HG03108 (cell line): ENCODE data around the gene ARMC6.
"Not testable (repeated sequence)": the region's sequence is repeated elsewhere in the genome, so short reads cannot be mapped to it uniquely, and the experiment has no call there.

Source experiments
- ATAC-seq: cut with Tn5 transposase; IDR thresholded peaks from one replicate; pipeline ENCODE4 v1.9.1; 2021; ENCODE audit warnings: moderate library complexity; ENCODE audit not compliant: unreplicated experiment

The ARMC6 gene

DNA sequence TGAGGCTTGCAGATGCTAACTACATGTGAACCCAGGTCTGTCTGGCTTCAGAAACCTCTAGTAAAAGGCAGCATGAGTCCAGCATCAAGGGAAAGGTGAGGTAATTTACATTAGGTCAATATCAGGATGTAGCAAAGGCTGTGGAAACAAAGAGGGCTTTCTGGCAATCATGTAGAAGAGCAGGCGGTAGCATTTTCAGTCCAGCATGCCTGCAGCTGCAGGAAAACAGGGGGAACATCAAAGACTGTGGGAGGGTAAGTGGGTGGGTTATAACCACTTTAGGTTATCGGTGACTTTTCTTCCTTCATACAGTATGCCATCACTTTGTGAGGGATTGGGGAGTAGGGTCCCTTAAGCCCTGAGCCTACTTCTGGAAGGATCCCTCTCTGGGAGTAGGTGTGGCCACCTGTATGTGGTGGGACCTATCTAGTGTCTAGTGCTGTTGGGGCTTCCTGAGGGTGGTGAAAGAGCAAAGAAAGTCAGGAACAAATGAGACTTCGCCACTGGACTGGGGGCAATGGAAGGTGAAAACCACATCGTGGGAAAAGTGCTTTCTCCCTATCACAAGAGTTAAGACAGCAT, 10.9 kb upstream of the ARMC6 start:
- no peak for ATAC-seq

DNA sequence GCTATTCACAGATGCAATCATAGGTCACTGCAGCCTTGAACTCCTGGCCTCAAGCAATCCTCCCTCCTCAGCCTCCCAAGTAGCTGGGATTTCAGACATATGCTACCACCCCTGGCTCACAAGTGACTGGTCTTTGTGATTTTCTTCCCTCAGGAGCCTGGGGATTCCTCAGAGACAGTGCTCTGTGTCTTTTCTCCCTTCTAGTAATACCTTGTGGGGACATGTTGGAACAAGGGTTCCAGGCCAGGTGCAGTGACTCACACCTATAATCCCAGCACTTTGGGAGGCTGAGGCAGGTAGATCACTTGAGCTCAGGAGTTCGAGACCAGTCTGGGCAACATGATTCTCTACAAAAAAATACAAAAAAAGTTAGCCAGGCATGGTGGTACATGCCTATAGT, 10.0 kb upstream of the ARMC6 start:
- not testable (repeated sequence) for ATAC-seq

DNA sequence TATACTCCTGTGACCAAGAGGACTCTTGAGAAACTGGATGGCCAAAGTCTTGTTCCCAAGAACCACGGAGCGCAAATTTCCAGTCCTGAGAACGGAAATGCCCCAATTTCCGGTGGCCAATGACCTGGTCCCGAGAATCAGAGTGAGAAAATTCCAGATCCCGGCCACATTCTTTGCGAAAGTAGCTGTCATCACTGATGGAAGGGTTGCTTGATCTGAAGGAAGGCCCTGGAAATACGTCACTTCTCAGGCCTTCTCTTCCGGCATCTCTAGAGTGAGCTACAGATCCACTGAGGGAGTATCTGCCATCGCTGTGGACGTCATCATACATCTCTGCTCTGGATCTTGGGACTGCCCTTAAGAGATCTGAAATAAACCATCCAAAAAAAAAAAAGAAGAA, 7.5 kb upstream of the ARMC6 start:
- ATAC-seq, result no peak

DNA sequence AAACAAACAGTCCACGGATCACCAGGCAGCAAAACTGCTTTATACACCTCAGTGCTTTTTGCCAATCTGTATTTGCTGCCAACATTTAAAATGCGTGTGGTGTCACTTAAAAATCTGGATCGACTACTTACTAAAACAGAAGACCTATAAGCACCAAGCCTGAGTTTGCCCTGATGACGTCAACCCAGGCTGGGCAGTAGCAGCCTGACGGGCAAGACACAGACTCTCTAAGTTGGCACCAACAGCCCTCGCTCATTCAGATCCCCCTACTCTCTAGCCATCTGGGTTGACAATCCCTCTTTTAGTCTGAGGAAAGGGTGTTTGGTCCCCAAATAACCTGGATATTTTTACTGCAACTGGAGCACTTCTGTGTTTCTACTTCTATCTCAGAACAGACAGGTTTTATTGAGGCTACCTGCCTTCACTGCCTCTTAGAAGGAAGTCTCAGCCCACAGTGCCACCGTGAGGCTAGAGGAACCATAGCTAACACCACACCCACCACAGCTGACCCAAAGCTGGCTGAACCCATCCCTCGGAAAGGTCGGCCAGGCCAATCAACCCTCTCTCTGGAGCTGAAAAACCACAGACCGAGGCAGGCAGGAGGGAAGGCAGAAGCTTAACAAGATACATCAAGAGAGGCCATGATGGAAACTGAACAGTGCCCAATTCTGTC, 7.0 kb upstream of the ARMC6 start:
- ATAC-seq, result no peak

DNA sequence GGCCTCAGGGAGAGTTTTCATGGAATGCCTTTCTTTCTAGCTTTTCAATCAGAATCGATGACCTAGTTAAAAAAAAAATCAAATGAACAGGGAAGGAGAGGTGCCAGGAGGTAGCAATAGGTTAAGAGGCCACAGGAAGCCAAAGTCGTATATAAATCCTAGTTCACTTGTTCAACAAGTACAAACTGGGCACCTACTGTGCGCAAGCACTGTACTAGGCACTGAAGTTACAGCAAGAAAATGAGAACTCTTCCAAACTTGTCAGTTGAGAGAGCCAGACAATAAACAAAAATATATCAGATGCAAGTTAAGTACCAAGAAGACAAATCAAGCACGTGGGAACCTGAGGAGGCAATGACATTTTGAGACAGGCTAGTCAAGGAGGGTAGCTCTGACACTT, 6.2 kb upstream of the ARMC6 start:
- ATAC-seq, result no peak

DNA sequence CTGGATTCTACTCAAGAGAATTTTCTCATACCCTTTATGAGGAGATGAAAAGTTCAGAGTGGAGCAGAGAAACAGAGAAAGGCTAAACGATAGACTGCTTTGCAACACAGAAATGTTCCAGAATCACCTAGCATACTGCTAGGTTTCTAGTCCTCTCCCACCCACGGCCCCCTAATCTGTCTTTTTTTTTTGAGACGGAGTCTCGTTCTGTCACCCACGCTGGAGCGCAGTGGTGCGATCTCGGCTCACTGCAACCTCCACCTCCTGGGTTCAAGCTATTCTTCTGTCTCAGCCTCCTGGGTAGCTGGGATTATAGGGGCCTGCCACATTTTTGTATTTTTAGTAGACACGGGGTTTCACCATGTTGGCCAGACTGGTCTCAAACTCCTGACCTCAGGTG, 4.9 kb upstream of the ARMC6 start:
- ATAC-seq, result no peak

DNA sequence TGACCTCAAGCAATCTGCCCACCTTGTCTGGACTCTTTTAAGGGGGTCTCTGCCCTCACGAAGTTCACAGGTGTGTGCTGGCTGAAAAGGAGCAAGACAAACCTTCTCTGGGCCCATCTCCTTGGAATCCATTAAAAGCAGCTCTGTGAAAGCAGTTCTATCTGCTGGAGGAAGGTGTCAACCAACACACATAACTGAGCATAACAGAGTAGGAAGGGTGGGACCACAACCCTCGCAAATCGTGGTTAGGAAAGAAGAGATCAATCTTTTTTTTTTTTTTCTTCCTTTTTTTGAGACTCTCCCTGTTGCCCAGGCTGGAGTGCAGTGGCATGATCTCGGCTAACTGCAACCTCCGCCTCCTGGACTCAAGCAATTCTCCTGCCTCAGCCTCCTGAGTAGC, 1.5 kb upstream of the ARMC6 start:
- no peak for ATAC-seq

DNA sequence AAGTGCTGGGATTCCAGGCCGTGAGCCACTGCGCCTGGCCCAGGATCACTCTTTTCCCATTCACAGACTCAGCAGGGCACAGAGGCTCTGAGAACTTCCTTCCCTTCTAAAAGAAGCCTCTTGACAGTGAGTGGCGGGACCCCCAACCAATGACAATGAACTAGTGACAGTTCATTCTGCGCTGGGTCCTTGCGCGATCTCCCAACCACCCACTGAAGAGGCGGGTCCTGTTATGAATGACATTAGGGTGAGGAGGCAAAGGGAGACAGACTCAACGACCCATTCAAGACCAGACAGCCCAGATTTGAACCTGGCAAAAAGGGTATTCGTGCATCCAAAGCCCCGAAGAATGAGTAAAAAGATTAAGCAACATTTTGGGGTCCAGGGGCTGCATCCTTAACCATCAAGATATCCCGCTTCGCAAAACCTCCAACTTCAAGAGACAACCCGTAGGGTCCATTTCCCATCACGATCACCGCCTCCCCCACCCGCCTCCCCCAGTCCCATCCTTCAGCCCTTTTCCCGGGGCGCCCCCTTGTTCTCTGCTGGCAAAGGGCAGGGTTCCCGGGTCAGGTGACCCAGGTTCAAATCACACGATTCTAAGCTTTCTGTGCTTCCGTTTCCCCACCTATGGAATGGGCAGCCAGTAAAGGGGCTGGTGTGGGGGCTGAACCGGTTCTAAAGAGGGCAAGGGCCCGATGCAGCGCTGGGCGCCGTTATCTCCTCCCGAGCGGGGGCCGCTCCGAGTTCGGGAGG, 805 bp upstream of the ARMC6 start:
- ATAC-seq, result peak; percentile 8

DNA sequence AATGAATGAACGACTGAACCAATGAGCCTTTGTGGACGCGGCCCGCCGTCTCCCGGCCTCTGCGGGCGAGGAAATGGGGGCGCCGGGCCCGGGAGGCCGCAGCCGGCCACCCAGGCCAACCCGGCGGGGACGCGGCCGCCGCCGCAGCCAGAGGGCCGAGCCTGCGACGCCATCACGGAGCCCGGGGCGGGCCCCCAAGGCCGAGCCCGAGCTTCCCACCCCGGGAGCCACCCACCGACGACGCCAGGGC, 302 bp upstream of the ARMC6 start:
- ATAC-seq, result no peak

DNA sequence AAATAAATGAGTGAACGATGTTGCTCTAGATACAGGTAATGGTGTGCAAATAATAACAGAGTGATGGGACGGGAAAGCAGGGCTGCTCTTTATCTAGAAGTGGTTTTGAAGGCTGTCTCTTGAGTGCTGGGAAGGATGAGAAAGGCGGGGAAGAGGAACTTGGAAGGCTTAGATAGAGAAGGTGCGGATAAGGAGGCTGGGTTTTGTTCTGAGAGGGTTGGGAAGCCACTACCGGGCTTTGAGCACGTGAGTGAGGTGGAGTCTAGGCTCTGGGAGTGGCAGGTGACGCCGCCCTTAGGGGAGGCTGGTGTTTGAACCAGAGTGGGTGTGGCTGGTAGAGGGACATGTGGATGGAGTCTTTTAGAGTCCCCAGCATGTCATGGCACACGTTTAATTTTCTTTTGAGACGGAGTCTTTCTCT, 811 bp downstream of the ARMC6 start:
- no peak for ATAC-seq

DNA sequence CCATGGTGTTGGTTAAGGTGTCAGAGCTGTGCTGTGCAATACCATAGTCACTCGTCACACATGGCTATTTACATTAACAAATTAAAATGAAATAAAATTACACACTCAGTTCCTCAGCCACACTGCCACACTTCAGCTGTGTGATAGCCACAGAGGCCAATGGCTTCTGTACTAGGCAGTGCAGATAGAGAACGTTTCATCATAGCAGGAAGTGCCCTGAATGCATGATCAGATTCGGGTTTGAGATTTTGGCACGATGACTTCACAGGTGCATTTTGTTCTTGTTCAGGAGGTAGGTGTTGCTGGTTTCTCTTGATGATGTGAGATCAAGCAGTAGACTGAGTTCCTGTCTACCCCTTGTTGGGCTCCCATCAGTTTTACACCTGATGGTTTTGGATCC, 6.5 kb downstream of the ARMC6 start:
- no peak for ATAC-seq

DNA sequence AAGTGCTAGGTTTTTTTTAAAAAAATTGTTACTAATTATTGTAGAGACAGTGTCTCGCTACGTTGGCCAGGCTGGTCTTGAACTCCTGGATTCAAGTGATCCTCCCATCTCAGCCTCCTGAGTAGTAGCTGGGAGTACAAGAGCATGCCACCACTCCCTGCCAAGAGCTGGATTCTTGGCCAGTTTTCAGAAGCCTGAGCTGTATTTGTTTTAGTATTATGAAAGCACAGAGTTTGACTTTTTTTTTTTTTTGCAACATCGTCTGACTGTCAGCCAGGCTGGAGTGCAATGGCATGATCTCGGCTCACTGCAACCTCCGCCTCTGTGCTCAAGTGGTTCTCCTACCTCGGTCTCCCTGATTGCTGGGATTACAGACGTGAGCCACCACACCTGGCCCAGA, 7.0 kb downstream of the ARMC6 start:
- ATAC-seq, result no peak

DNA sequence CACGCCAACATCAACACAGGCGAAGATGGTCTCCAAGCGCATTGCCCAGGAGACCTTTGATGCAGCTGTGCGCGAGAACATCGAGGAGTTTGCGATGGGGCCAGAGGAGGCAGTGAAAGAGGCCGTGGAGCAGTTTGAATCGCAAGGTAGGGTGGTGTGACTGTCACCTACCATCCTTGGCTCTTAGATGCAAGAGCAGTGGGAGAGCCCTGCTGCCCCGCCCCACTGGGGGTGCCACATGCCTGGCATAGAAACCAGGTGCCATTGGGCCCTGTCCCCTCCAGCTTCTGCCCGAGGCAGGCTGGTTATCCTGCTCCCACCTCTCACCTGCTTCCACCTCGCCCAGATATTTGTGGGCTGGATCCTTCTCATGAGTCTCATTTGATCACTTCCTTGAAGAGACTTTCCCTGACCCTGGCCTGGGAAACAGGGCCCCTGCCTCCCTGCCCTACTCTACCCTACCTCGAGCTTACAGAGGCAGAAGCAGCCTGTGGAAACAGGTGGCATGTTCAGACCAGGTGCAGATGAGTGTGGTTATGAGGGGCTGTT, 9.4 kb downstream of the ARMC6 start:
- no peak for ATAC-seq

DNA sequence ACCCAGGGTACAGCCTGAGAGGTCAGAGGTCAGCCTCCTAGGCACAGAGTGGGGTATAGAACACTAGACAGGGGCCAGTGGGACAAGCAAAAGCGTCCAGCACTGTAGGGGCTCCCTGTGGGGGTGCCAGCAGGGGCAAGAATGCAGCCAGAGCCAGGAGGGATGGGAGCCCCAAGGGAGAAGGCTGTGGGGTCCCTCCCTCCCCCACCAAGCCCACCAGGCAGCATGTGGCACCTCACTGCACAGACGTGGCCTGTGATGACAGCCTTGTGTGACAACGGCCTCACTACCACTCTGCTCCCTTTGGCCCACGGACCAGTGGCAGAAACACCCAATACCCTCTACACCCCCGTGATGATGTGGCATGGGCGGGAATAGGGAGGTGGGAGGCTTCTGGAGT, 10.1 kb downstream of the ARMC6 start:
- no peak for ATAC-seq

DNA sequence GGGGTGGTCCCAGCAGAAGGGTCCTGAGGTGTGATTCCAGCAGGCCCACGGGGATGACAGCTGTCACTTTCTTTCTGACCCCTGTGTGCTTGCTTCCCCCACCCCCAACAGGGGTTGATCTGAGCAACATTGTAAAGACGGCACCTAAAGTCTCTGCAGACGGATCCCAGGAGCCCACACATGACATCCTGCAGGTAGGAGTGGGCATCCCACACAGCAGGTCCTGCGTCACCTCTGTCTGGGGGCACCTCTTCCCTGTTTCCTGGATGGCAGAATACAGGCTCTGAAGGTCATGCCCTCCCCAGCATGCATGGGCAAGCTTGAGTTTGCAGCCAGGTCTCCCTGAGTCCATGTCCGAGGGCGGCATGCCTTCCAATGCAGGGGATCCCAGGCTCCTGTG, 10.5 kb downstream of the ARMC6 start:
- ATAC-seq, result no peak

DNA sequence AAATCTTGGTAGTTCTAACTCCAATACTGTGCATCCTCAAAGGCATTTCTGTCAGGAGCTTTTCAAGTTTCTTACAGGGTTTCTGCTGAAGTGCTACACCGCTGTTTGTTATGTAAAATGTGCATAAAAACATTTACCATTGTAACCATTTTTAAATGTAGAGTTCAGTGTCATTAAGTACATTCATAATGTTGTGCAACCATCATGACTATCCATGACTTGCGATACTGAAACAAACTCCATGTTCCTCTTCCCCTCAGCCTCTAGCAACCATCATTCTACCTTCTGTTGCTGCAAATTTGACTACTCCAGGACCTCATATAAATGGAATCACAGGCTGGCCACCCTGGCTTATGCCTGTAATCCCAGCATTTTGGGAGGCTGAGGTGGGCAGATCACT, 16.0 kb downstream of the ARMC6 start:
- no peak for ATAC-seq

DNA sequence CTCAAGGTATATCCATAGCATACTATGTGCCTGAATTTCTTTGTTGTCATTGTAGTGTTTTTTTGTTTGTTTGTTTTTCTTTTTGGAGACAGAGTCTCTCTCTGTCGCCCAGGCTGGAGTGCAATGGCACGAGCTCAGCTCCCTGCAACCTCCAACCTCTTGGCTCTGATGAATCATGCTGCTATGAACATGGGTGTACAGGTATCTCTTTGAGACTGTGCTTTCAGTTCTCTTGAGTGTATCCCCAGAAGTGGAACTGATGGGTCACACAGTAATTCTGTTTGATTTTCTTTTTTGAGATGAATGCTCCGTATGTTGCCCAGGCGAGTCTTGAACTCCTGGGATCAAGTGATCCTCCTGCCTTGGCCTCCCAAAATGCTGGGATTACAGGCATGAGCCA, 16.7 kb downstream of the ARMC6 start:
- no peak for ATAC-seq

DNA sequence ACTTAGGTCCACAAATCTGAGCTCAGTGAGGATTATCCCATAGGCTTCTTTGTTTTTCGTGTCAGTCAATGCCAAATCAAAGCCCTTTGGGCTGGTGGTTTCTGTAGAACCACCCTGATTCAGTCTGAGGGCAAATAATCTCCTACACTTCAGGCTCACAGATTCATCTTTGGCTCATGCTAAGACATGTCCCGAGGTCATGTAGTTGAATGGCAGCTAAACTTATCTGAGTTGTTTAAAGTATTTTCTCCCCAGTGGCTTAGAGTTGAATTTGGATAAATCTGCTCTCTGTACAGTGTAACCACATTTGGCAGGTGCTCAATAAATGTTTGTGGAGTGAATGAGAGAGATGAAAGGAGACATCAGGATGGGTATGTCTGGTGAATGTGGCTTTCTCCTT, 17.3 kb downstream of the ARMC6 start:
- ATAC-seq, result no peak

DNA sequence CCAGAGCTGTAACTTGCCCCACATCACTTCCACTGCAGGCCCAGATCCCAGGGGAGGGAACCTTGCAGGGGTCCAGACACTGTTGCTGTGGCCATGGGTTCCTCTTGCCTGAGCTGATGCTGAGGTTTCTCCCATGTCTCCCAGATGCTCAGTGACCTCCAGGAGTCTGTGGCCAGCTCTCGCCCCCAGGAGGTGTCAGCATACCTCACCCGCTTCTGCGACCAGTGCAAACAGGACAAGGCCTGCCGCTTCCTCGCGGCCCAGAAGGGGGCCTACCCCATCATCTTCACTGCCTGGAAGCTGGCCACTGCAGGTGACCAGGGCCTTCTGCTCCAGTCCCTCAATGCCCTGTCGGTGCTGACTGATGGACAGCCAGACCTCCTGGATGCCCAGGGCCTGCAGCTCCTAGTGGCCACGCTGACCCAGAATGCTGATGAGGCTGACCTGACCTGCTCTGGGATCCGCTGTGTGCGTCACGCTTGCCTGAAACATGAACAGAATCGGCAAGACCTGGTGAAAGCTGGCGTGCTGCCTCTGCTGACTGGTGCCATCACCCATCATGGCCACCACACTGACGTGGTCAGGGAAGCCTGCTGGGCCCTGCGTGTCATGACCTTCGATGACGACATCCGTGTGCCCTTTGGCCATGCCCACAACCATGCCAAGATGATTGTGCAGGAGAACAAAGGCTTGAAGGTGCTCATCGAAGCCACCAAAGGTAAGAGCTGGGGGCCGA, 18.2 kb downstream of the ARMC6 start:
- no peak for ATAC-seq

DNA sequence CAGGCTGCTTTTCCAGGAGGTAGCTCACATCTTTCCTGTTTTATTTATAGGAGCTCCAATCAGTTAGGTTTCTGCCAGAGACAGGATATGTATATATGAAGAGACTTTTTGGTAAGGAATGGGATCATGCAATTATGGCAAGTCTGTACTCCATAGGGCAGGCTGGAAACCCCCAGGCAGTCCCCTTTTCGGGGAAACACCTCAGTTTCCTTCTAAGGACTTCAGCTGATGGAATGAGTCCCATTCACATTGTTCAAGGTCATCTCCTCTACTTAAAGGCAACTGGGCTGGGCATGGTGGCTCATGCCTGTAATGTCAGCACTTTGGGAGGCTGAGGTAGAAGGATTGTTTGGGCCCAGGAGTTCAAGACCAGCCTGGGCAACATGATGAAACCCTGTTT, 19.5 kb downstream of the ARMC6 start:
- no peak for ATAC-seq

DNA sequence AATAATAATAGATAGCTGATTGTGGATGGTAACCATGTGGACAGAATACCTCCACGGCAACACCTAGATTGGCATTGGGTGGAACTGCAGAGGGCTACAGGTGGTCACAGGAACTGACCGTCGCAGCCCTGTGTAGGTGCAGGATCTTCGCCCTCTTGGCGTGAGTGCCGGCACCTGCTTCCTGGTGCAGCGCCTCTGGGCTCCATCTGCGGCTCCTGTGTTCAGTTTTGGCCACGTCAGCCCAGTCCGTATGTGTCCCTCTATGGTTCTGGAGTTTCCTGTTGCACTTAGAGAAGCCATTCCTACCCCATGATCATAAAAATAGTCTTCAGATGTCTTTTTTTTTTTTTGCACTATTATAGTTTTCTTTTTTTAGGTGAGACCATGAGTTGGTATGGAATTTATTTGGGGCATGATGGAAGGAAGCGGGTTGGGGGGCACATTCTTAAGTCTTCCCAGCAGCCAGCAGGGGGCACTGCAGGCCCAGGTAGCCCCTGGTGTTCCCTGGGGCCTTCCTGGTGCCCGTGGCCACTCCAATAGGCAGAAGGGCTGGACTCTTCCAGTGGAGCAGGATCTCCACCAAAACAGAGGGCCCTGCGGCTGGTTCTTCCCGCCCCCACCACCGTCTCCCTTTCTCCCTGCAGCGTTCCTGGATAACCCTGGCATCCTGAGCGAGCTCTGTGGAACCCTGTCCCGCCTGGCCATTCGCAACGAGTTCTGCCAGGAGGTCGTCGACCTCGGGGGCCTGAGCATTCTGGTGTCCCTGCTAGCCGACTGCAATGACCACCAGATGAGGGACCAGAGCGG, 20.3 kb downstream of the ARMC6 start:
- no peak for ATAC-seq
